Measurements from ENCODE around the gene DDX59.

- no peak for TF ChIP-seq ZNF449 (tag by site-specific recombination; IDR thresholded peaks at IDR 0.05)
- no peak for TF ChIP-seq YY1 (tag by site-specific recombination; IDR thresholded peaks at IDR 0.05)
- no peak for TF ChIP-seq ZNF354C (tag by site-specific recombination; IDR thresholded peaks at IDR 0.05; ENCODE audit: borderline replicate concordance, low read depth)
- no peak for TF ChIP-seq ZNF114 (tag by site-specific recombination; IDR thresholded peaks at IDR 0.05)
Measured at GRCh38 chr1:200714504-200715187, 44.9 kb upstream of the DDX59 start.
